GM13977 (cell line): ENCODE data around the gene KCNJ6.

ENCODE experiments used
- DNase-seq: peaks from one replicate; pipeline ENCODE4 v3.0.0; 2012; ENCODE audit warnings: low spot score
- CTCF ChIP-seq: IDR thresholded peaks from 2 replicates; pipeline ENCODE4 v1.5.1; 2012; ENCODE audit warnings: mild to moderate bottlenecking, control low read depth; ENCODE audit not compliant: insufficient read depth; ENCODE audit errors: extremely low read depth, missing control alignments
- in situ Hi-C: fragments of 300-500 bp; cut with MboI; formaldehyde crosslinking; loops from one replicate; pipeline ENCODE4 v1.12.0; 2022; ENCODE audit warnings: low sequenced_read_pairs, low pct_unique_long_range_greater_than_20kb, mixed read lengths, inconsistent platforms; ENCODE audit not compliant: unreplicated experiment

KCNJ6 gene

DNA sequence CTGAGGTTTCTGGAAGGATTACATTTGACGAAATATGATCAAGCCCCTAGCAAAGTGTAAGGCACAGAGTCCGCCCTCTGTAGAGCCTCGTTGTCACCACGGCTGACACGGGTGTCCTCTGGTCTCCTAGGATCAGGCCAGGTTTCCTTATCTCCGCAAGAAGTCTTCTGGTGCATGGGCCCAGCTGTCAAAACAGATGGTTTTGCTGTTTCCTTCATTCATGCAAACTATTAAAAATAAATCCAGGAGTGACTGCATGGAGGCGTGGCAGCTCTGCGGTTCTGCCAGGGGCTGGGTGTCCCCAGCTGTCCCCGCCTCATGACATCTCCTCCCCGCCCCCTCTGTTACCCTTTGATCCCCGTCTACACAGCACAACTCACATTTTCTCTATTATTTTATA is 340.7 kb downstream of the KCNJ6 start:
- DNase-seq, result no peak
- in situ Hi-C loops, result no loop called here
- TF ChIP-seq CTCF, result no peak

- in situ Hi-C loops, result no loop called here
- DNase-seq, result no peak
- no peak for TF ChIP-seq CTCF
These were observed 341.5 kb downstream of the KCNJ6 start for GRCh38 chr21:37574751-37575150.

DNA sequence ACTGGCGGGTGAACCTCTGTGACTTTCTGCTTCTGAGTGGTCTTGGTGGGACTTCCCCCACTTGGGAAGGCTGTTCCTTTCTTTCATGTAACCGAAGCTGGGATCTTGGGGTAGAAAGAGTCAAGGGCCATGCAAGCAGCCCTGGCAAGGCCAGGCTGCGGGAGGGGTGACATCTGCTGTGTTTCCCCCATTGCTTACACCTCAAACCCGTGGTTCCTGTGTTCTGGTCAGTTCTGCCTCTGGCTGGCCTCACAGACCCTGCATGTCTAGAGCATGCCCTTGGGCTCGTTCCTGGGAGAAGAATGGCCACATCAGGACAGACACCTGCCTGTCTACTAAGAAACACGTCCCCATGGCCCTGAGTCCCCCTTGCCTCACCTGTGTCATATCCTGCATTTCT is 341.9 kb downstream of the KCNJ6 start:
- TF ChIP-seq CTCF, result no peak
- DNase-seq, result no peak
- in situ Hi-C loops, result no loop called here

GRCh38 chr21:37571442-37571841 is 344.8 kb downstream of the KCNJ6 start:
- in situ Hi-C loops, result no loop called here
- no peak for TF ChIP-seq CTCF
- no peak for DNase-seq

GRCh38 chr21:37568916-37569315 is 347.3 kb downstream of the KCNJ6 start:
- DNase-seq, result no peak
- in situ Hi-C loops, result no loop called here
- no peak for TF ChIP-seq CTCF

- no peak for DNase-seq
- in situ Hi-C loops, result no loop called here
- no peak for TF ChIP-seq CTCF
These were observed 347.8 kb downstream of the KCNJ6 start for GRCh38 chr21:37568415-37568814.
